ENCODE data around the gene SELENOK. TPM values are rescaled to one million over a fixed set of nuclear protein-coding genes. Genes with fewer than 3 reads are reported as not detected.
"Not testable (repeated sequence)": the region's sequence is repeated elsewhere in the genome, so short reads cannot be mapped to it uniquely, and the experiment has no call there.

The SELENOK gene
- 10 to 100 TPM in 11 of 12 donors, not detected in 1; 31.2 to 59.2 (median 44.1) TPM for polyA plus RNA-seq (ENCODE audit: insufficient read length in 12 of 12)
- long read RNA-seq, donor 1, transcript SELENOK-204 (5 exons, 1,633 nt) = major isoform, 78 of 94 reads
- long read RNA-seq, donor 1, partial matches to known transcripts = 14 of 94 reads
- long read RNA-seq, donor 1, other reads (novel, unspliced or antisense) = 0 of 94 reads
- long read RNA-seq, donor 2, transcript SELENOK-204 (5 exons, 1,633 nt) = major isoform, 71 of 71 reads
- long read RNA-seq, donor 2, partial matches to known transcripts = 0 of 71 reads
- long read RNA-seq, donor 2, other reads (novel, unspliced or antisense) = 0 of 71 reads
- long read RNA-seq, donor 3, transcript SELENOK-204 (5 exons, 1,633 nt) = major isoform, 26 of 27 reads
- long read RNA-seq, donor 3, partial matches to known transcripts = 0 of 27 reads
- long read RNA-seq, donor 3, other reads (novel, unspliced or antisense) = 0 of 27 reads
- long read RNA-seq, donor 4, transcript SELENOK-204 (5 exons, 1,633 nt) = major isoform, 26 of 39 reads
- long read RNA-seq, donor 4, partial matches to known transcripts = 13 of 39 reads
- long read RNA-seq, donor 4, other reads (novel, unspliced or antisense) = 0 of 39 reads
- long read RNA-seq, donor 5, transcript SELENOK-204 (5 exons, 1,633 nt) = major isoform, 68 of 72 reads
- long read RNA-seq, donor 5, partial matches to known transcripts = 0 of 72 reads
- long read RNA-seq, donor 5, other reads (novel, unspliced or antisense) = 0 of 72 reads
- long read RNA-seq, donor 6, transcript SELENOK-204 (5 exons, 1,633 nt) = major isoform, 16 of 17 reads
- long read RNA-seq, donor 6, partial matches to known transcripts = 0 of 17 reads
- long read RNA-seq, donor 6, other reads (novel, unspliced or antisense) = 0 of 17 reads
- long read RNA-seq, donor 7, transcript SELENOK-204 (5 exons, 1,633 nt) = major isoform, 22 of 22 reads
- long read RNA-seq, donor 7, partial matches to known transcripts = 0 of 22 reads
- long read RNA-seq, donor 7, other reads (novel, unspliced or antisense) = 0 of 22 reads
- long read RNA-seq, donor 8, transcript SELENOK-204 (5 exons, 1,633 nt) = major isoform, 34 of 34 reads
- long read RNA-seq, donor 8, partial matches to known transcripts = 0 of 34 reads
- long read RNA-seq, donor 8, other reads (novel, unspliced or antisense) = 0 of 34 reads
- long read RNA-seq, donor 9, transcript SELENOK-204 (5 exons, 1,633 nt) = major isoform, 26 of 28 reads
- long read RNA-seq, donor 9, partial matches to known transcripts = 0 of 28 reads
- long read RNA-seq, donor 9, other reads (novel, unspliced or antisense) = 0 of 28 reads
- long read RNA-seq, donor 10, transcript SELENOK-204 (5 exons, 1,633 nt) = major isoform, 41 of 43 reads
- long read RNA-seq, donor 10, partial matches to known transcripts = 0 of 43 reads
- long read RNA-seq, donor 10, other reads (novel, unspliced or antisense) = 0 of 43 reads
- long read RNA-seq, donor 11, transcript SELENOK-204 (5 exons, 1,633 nt) = major isoform, 34 of 49 reads
- long read RNA-seq, donor 11, partial matches to known transcripts = 12 of 49 reads
- long read RNA-seq, donor 11, other reads (novel, unspliced or antisense) = 0 of 49 reads

GRCh38 chr3:53891497-53892285 lies at the start of gene SELENOK:
Gene SELENOK, minus strand, starts transcription at chr3:53891859.
- DNase-seq = peak; percentile 98

GRCh38 chr3:53941184-53941583 lies 49.5 kb upstream of the SELENOK start:
- no peak for DNase-seq

- DNase-seq = no peak
Observed at GRCh38 chr3:53940623-53941022, 49.0 kb upstream of the SELENOK start.

- DNase-seq = no peak
Observed at GRCh38 chr3:53939813-53940212, 48.2 kb upstream of the SELENOK start.

- DNase-seq = no peak
Observed at GRCh38 chr3:53939086-53939582, 47.5 kb upstream of the SELENOK start.

GRCh38 chr3:53938645-53939044 lies 47.0 kb upstream of the SELENOK start:
- DNase-seq = peak; percentile 39

GRCh38 chr3:53936347-53936746 lies 44.7 kb upstream of the SELENOK start:
- no peak for DNase-seq

- no peak for DNase-seq
Observed at GRCh38 chr3:53935283-53935901, 43.7 kb upstream of the SELENOK start.

- not testable (repeated sequence) for DNase-seq
Observed at GRCh38 chr3:53927208-53927872, 35.7 kb upstream of the SELENOK start.

- DNase-seq = no peak
Observed at GRCh38 chr3:53921296-53921695, 29.6 kb upstream of the SELENOK start.

GRCh38 chr3:53919741-53920140 lies 28.1 kb upstream of the SELENOK start:
- DNase-seq = no peak

GRCh38 chr3:53913401-53913800 lies 21.7 kb upstream of the SELENOK start:
- DNase-seq = no peak

- no peak for DNase-seq
Observed at GRCh38 chr3:53902711-53903110, 11.1 kb upstream of the SELENOK start.

GRCh38 chr3:53902067-53902466 lies 10.4 kb upstream of the SELENOK start:
- no peak for DNase-seq

GRCh38 chr3:53900666-53901331 lies 9.1 kb upstream of the SELENOK start:
- DNase-seq = no peak

GRCh38 chr3:53899750-53900149 lies 8.1 kb upstream of the SELENOK start:
- DNase-seq = no peak

GRCh38 chr3:53892286-53892637 lies 603 bp upstream of the SELENOK start:
- DNase-seq = no peak

- peak; percentile 25 for DNase-seq
Observed at GRCh38 chr3:53890726-53891475, 758 bp downstream of the SELENOK start.
